ENCODE measurements around the gene SDR42E2.

DNA sequence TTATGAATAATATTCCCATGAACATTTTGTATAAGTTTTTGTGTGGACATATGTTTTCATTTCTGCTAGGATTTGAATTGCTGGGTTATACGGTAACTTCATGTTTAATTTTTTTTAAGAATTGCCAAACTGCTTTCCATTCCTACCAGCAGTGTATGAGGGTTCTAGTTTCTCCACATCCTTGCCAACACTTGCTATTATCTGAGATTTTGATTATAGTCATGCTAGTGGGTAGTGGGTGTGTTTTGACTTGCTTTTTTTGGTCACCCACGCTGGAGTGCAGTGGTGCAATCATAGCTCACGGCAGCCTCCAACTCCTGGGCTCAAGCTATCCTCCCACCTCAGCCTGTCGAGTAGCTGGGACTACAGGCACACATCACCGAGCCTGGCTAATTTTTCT is 40.8 kb downstream of the SDR42E2 start:
- TF ChIP-seq POLR2AphosphoS5 (IDR thresholded peaks at IDR 0.05) (no peak), POLR2A (IDR thresholded peaks at IDR 0.05) (no peak)
- TF ChIP-seq, protein P1, sequence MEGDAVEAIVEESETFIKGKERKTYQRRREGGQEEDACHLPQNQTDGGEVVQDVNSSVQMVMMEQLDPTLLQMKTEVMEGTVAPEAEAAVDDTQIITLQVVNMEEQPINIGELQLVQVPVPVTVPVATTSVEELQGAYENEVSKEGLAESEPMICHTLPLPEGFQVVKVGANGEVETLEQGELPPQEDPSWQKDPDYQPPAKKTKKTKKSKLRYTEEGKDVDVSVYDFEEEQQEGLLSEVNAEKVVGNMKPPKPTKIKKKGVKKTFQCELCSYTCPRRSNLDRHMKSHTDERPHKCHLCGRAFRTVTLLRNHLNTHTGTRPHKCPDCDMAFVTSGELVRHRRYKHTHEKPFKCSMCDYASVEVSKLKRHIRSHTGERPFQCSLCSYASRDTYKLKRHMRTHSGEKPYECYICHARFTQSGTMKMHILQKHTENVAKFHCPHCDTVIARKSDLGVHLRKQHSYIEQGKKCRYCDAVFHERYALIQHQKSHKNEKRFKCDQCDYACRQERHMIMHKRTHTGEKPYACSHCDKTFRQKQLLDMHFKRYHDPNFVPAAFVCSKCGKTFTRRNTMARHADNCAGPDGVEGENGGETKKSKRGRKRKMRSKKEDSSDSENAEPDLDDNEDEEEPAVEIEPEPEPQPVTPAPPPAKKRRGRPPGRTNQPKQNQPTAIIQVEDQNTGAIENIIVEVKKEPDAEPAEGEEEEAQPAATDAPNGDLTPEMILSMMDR (IDR thresholded peaks at IDR 0.05 in 8 of 11, conservative IDR thresholded peaks at IDR 0.05 in 3 of 11) = no peak

Measured in spleen (tissue), 7 donors.